Glomerular visceral epithelial cell (primary cell): ENCODE measurements around the gene REPS2.
"Not testable (repeated sequence)": the region's sequence is repeated elsewhere in the genome, so short reads cannot be mapped to it uniquely, and the experiment has no call there.

Experiments used
- DNase-seq: peaks from one replicate; pipeline ENCODE4 v3.0.0-alpha.2; 2016; ENCODE audit errors: extremely low spot score

REPS2 gene

DNA sequence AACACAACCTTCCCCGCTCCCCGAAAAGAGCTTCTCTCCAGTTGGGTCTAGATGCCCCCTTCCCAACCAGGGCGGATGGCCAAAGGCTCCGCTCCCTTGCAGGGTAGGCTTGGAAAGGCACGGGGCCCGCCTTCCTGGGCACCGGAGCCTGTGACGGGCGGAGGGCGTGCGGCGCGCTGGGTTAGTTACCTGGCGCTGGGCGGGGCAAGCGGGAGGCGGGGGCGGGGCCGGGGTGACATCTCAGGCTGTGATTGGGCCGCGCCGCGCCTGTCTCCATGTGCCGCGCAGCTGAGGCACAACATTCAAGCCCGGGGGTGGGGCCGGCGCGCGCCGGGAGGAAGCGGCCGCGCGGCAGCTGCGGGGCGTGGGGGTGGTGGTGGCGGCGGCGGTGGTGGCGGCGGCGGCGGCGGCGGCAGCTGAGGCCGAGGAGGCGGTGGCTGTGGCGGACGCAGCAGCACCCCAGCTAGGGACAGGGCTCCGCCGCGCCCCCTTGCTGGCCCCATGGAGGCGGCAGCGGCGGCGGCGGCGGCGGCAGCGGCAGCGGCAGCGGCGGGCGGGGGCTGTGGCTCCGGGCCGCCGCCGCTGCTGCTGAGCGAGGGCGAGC lies at the start of gene REPS2:
TSS of gene REPS2 (plus strand) at position 298 of the 604 bp plus-strand sequence. CDS start at position 502, 204 bp downstream.
- DNase-seq: peak; percentile 64

DNA sequence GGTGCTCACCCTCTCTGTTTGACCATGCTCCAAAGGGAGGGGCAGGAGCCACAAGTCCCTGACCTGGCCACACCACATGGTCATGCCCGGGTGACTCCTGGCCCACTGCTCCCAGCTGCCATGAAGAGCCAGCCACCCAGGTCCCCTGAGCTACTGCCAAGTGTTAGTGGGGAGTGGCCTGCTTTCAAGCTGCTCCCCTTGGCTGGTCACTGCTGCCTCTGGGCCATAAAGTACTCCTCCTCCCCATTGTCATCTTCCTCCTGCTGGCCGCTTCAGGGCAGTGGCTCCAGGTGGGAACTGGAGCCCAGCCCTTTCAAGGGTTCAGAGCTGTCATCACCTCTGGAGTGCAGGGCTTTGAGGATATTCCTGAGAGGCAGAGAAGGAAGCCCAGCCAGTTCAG lies 49.0 kb upstream of the REPS2 start:
- DNase-seq: no peak

DNA sequence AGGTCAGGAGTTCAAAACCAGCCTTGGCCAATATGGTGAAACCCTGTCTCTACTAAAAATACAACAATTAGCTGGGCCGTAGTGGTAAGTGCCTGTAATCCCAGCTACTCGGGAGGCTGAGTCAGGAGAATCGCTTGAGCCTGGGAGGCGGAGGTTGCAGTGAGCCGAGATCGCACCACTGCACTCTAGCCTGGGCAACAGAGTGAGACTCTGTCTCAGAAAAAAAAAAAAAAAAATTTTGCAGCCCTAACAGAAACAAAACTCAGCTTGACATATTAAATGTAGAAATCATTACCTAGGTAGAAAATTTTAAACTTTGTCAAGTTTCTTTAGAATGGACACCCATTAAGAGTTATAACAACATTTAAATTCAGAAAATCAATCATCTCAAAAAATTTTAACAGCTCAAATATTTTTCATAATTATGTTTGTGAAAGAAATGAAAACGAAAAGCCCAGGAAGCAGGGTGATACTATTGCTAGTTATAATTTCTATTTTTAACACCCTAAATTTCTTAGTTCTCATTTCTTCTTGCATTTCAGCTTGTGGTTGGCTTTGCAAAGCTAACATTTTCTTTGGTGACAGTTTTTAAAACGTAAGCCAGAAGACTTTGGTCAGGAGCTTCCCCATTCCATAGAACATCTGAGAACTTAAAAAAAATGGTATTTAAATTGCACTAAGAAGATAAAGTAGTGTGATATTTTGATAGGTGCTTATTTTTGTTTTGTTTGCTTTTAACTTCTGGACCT lies 43.0 kb upstream of the REPS2 start:
- no peak for DNase-seq

DNA sequence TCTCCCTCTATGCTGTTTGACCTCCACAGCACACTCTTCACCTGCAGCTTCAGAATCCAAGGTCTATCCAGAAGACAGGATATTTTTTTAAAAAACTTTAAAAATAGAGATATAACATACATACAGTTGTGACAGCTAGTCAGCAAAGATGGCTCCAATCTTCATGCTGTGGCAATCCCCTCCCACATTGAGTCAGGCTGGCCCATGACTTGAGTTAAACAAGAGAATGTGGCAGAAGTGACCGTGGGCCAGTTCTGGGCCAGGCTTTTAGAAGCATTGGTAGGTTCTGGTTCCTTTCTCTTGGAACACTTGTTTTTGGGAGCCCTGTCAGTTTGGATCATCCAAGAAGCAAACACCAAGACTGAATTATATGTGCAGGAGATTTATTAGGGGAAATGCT lies 36.1 kb upstream of the REPS2 start:
- no peak for DNase-seq

DNA sequence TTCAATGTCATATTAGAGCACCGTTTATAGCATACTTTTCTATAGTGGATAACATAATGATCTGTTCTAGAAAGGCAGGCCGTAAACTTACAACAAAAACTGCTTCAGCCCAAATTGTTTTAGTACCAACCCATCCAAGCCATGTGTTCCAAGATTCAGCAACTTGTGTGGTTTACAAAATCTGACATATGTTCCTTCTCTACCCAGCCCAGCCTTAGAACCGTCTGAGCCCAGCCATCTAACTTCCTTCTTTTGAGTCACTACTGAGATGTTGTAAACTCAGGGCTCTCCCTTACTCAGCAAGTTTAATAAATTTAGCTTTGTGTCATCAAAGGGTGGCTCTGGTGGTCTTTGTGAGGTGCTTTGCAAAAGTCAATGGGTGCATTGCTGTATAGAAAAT lies 32.4 kb upstream of the REPS2 start:
- DNase-seq: no peak

DNA sequence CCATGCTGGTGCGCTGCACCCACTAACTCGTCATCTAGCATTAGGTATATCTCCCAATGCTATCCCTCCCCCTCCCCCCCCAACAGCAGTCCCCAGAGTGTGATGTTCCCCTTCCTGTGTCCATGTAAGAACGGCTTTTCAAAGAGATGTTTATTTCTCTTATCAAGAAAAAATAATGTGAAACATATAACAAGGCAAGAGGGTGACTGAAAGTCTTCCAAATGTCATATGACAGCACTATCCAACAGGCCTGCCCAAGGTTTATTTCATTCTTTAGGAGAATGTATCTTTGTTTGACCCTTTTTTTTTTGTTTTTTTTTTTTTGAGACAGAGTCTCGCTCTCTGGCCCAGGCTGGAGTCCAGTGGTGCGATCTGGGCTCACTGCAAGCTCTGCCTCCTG lies 29.9 kb upstream of the REPS2 start:
- DNase-seq: no peak

DNA sequence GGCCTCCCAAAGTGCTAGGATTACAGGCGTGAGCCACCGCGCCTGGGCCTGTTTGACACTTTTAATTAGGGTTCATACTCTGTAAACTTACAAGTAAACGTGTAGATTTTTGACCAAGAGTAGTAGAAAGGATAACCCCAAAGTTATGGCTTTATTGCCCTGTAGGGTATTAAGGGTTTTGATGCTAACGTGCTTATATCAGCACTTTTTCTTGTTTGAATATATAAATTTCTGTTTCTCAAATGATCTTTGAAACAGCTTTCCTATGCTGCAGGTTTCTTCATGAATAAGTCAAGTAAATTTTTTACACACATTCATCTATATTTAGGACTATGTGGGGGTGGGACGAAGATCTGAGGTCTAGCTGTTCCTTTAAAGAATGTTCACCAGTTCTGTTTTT lies 29.3 kb upstream of the REPS2 start:
- DNase-seq: no peak

DNA sequence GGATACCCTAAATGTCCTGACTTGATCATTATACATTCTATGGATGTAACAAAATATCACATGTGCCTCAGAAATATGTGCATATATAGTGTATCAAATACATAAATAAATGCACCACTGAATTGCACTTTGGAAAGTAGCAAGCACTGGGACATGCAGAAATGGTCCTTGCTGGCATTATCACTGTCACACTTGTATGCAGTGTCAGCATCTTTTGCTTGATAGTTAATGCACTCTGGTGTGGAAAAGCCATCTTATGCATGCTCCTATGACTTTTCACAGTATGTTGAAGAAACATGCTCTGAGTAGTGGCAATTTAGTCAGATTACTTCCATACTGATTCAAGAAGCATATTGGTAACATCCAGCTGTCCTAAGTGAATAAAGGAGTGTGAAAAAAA lies 27.5 kb upstream of the REPS2 start:
- DNase-seq: no peak

DNA sequence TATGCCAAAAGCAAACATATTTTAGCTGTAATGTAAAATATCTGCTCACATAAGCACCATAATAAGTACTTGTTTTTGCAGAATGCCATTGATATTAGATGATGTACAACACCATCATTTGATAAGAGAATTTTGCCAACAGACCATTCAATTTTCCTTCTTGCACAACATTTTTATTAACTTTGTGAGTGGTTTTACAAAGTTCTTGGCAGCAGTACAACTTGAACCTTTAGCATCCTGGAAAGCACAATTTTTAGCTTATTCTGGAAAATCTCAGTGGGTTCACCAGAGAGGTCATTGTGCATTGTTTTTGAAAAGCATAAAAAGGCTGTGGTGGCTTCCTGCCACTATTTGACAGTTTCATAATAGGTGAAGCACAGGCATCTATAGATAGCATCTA lies 26.4 kb upstream of the REPS2 start:
- DNase-seq: no peak

DNA sequence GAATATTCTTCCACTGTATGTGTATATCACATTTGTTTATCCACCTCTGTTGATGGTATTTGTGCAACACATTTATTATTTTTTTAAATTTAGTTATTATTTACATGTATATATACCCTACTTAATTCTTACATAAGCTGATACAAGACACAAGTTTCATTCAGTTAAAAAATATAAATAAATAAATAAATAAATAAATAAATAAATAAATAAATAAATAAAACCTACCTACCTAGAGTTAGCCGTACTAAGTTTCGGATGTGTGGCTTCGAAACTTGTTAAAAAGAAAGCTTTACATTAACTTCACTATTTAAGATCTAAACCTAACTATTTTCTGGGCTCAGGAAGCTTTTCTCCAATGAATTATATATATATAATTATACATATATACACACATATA lies 23.3 kb upstream of the REPS2 start:
- no peak for DNase-seq

DNA sequence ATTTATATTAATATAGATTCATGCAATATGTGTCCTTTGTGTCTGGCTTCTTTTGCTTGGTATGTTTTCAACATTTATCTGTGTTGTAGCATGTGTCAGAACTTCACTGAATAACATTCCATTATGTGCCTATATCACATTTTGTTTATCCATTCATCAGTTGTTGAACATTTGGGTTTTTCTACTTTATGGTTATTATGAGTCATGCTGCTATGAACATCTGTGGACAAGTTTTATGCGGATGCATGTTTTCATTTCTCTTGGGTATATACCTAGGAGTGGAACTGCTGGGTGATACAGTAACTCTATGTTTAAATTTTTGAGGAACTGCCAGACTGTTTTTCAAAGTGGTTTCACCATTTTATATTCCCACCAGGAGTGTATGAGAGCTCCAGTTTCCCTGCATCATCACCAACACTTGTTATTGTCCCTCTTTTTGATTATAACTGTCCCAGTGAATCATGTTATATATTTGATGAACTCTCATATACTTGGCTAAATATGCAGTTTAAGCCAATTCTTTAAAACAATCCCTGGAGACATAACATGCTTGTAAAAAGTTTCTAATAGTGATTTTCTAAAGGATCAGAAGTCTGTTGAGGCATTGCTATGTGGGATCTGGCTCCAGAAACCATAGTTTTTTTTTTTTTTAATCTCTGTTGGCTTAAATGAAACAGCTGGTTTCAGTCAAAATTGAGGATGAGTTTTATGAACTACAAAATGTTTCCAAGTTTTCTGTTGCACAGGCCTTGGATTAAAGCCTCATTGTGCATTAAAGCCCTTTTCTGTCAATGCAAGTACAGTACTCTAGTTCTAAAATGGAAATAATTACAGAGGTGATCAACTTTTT lies 21.6 kb upstream of the REPS2 start:
- DNase-seq: no peak

DNA sequence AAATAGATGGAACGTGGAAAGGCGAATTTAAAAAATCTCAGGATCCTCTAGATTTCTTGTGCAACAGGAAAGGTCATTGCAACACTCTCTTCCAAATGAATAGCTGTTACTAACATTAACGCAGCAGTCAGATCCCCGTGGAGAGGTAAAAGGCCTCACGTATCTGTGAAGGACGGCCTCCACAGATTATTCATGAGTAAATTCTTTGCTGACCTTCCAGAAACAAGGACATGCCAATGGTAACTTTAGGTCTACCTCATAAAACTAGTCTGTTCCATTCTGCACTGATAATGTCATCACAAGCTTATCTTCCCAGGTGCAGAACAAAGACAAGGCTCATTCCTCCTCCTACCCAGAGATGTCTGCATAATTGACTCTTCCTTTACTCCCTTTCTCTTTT lies 16.1 kb upstream of the REPS2 start:
- DNase-seq: no peak

DNA sequence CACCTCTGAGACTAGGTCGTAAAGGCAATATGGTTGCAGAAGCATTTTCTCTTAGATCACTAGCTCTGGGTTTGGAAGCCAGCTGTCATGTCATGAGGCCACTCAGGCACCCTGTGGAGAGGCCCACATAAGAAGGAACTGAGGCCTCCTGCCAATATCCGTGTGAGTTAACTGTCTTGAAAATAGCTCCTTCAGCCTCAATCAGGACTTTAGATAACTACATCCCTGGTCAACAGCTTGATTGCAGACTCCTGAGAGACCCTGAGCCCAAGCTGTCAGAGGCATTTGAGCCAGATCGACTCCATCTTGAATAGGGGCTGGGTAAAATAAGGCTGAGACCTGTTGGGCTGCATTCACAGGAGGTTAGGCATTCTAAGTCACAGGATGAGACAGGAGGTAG lies 15.1 kb upstream of the REPS2 start:
- DNase-seq: no peak

DNA sequence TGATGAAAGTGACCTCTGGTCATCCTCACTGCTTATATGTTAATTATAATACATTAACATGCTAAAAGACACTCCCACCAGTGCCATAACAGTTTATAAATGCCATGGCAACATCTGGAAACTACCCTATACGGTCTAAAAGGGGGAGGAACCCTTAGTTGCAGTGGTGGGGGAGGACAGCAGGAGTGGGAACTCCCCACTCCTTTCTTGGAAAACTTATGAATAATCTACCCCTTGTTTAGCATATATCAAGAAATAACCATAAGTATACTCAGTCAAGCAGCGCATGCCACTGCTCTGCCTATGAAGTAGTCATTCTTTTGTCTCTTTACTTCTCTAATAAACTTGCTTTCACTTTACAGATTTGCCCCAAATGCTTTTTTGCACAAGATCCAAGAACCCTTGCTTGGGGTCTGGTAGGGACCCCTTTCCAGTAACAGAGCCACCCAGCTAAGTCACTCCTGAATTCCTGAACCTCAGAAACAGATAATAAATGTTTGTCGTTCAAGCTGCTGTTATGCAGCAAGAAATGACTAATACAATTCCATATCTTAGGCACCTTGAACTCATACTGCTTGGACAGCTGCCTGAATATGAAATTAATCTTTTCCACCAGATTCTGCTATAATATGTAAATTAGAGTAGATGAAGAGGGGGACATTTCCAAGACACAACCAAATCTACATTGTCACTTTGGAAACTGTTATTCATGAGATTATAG lies 14.4 kb upstream of the REPS2 start:
- DNase-seq: no peak

DNA sequence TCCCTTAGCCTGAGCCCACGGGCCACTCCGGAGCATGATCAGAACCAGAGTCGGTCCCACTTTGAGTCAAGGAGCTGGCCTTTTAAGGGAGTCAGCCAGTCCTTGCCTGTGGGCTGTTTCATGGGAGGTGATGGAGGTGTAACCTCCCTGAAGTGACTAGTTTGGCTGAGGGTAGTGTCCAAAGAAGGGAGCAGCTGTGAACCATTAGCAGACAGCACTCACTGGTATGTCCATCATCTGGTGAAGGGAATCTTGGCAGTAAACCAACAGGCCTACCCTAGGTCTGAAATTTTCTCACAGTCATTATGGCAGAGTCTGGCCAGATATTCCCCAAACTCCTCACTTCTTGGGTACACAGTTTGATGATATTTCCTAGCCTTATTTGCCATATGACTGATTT lies 12.3 kb upstream of the REPS2 start:
- no peak for DNase-seq

DNA sequence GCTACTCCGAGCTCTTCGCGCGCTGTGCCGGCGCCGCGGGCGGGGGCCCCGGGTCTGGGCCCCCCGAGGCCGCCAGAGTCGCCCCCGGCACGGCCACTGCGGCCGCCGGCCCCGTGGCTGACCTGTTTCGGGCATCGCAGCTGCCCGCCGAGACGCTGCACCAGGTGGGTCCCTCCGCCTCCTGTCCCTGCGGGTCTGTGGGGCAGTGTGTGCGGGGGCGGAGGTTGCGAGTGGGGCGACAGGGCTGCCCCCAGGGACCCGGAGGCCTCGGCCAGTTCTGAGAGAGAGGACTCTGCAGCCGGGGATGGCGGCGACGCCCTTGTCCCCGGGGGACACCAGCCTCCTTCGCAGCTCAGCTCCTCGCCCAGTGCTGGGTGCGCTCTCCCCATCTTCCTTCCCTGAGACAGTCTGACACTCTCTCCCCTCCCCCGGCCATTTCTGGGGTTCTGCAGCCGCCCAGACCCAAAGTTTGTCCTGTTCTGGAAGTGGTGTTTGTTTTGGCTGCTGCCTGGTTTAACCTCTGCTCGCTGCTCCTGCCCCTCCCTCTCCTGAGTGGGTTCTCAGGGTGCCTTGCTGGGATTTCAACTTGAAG lies 609 bp downstream of the REPS2 start:
- DNase-seq: no peak

DNA sequence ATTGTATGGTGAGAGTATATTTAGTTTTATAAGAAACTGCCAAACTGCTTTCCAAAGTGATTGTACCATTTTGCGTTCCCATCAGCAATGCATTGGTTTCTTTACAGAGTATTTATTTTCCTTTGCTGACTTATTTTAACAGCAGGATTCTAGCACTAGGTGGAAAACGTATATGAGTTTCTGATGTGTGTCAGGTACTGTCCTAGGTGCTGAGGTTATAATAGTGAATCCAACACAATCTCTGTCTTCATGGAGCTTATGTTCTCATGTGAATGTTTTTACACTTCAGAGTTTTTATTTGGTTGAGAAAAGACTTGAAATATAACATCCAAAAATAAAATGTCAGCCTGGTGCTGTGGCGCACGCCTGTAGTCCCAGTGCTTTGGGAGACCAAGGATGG lies 4.0 kb downstream of the REPS2 start:
- no peak for DNase-seq

DNA sequence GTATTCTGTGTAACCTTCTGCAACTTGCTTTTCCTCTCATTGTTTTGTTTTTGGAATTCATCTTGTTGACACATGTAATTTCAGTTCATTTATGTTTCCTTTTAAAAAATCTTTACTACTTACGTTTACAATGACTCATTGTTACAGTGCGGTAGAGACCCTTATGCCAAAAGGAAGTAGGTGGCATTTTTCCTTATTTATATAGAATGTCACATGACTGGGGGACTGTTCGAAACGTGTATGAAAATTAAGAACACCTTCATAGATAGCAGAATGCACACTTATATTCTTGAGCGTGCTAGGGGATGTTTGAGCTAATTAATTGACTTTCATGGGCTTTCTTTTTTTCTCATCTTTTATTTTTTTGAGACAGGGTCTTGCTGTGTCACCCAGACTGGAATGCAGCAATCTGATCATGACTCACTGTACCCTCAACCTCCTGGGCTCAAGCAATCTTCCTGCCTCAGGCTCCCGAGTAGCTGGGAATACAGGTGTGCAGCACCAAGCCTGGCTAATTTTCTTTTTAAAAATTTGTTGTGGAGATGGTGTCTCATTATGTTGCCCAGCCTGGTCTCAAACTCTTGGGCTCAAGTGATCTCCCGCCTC lies 7.3 kb downstream of the REPS2 start:
- DNase-seq: no peak

DNA sequence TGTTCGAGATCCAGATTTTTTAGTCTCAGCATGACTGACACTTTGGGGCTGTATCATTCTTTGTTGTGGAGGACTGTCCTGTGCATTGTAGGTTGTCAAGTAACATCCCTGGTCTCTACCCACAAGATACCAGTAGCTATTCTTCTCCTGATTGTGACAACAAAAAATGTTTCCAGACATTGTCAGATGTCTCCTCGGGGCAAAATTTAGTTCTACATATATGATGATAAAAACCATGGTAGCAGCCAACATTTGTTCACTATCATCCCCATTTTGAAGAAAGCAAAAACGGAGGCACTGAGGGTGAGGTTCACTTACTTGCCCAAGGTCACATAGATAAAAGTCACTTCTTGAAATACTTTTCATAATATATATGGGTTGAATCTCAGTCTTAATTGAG lies 11.3 kb downstream of the REPS2 start:
- no peak for DNase-seq

DNA sequence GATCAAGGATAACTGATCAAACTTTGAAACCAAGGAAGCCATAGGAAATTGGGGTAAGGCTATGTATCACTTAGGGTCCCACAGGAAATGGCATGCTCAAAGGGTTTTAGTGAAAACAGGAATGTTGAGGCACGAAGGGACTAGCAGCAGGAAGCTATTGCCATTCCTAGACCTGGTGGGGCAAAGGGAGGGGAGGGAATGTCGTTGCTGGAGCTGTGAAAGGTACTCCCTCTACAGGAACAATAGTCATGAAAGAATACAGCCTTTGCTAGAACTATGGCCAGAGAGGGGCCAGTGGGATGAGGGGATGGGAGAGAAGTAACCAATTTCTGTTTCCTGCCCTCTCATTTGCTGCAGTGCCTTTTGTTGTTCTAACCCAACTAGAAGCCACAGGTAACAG lies 11.9 kb downstream of the REPS2 start:
- no peak for DNase-seq

DNA sequence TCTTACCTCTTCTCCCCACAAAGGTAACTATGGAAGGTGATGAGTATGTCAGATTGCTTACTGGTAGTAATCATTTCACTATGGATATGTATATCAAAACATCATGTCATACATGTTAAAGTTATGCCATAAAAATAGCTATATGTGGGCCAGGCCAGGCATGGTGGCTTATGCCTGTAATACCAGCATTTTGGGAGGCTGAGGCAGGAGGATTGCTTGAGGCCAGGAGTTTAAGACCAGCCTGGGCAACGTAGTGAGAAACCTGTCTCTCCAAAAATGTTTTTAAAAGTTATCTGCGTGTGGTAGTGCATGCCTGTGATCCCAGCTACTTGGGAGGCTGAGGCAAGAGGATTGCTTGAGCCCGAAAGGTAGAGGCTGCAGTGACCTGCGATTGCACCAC lies 16.2 kb downstream of the REPS2 start:
- DNase-seq: not testable (repeated sequence)
